Loucy (cell line): Measurements from ENCODE around the gene CER1.

Experiments
- EZH2phosphoT487 ChIP-seq: fragments of 200-600 bp; IDR thresholded peaks from 2 replicates; pipeline ENCODE4 v1.6.1; 2018; ENCODE audit warnings: antibody characterized with exemption, mild to moderate bottlenecking, moderate library complexity, borderline replicate concordance
- TF ChIP-seq, protein P1 (sequence below): fragments of 200-600 bp; sonication (generic); conservative IDR thresholded peaks from 2 replicates; pipeline ENCODE4 v1.5.1; 2014; ENCODE audit warnings: mild to moderate bottlenecking, antibody characterized with exemption, low read length

DNA sequence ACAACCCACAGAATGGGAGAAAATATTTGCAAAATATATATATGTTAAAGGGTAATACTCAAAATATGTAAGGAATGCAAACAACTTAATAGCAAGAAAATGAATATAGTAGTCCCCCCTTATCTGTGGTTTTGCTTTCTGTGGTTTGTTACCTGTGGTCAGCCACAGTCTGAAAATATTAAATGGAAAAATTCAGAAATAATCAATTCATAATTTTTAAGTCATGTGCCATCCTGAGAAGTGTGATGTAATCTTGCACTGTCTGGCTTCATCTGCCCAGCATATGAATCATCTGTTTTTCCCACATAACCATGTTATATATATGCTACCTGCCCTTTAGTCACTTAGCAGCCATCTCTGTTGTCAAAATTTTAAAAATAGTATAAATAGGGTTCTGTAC is 11.7 kb downstream of the CER1 start:
- TF ChIP-seq, protein P1, sequence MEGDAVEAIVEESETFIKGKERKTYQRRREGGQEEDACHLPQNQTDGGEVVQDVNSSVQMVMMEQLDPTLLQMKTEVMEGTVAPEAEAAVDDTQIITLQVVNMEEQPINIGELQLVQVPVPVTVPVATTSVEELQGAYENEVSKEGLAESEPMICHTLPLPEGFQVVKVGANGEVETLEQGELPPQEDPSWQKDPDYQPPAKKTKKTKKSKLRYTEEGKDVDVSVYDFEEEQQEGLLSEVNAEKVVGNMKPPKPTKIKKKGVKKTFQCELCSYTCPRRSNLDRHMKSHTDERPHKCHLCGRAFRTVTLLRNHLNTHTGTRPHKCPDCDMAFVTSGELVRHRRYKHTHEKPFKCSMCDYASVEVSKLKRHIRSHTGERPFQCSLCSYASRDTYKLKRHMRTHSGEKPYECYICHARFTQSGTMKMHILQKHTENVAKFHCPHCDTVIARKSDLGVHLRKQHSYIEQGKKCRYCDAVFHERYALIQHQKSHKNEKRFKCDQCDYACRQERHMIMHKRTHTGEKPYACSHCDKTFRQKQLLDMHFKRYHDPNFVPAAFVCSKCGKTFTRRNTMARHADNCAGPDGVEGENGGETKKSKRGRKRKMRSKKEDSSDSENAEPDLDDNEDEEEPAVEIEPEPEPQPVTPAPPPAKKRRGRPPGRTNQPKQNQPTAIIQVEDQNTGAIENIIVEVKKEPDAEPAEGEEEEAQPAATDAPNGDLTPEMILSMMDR, result no peak
- no peak for TF ChIP-seq EZH2phosphoT487
